Pancreas (tissue), 10 donors: ENCODE measurements around the gene ZG16. TPM values are rescaled to one million over a fixed set of nuclear protein-coding genes. Genes with fewer than 3 reads are reported as not detected.
A peak's percentile ranks its signal among the peaks of the same experiment; 100 is the strongest.

ENCODE experiments used
- ATAC-seq, 4 donors: fragments of 200-7000 bp; cut with Tn5 transposase; one replicate each; pipeline versions ENCODE4 v1.8.0 to v1.9.1; 2020; ENCODE audit warnings: mild to moderate bottlenecking in 4 of 4, moderate library complexity in 4 of 4
- DNase-seq, 6 donors: peaks; one replicate each; pipeline ENCODE4 v3.0.0-alpha.2; 2020
- FAIRE-seq: peaks from 2 replicates; lab custom pipeline; 2012; peaks lifted over from hg19 to GRCh38; lab: Jason Lieb, UNC
- H3K27ac ChIP-seq, 4 donors: fragments of 200-600 bp; sonication (generic); 1 replicate in 3 of 4; 2 replicates in 1 of 4; pipeline versions ENCODE4 v1.5.0 to v1.8.0; 2020
- H3K27me3 ChIP-seq, 4 donors: fragments of 200-600 bp; one replicate each; pipeline ENCODE4 v1.8.0; 2021
- H3K36me3 ChIP-seq, 3 donors: fragments of 200-600 bp; sonication (generic) in 1 of 3; one replicate each; pipeline versions ENCODE4 v1.5.0 to v1.8.0; 2020 to 2021
- H3K4me1 ChIP-seq, 3 donors: fragments of 200-600 bp; one replicate each; pipeline ENCODE4 v1.8.0; 2021
- H3K4me3 ChIP-seq, 4 donors: fragments of 200-600 bp; sonication (generic) in 2 of 4; one replicate each; pipeline versions ENCODE4 v1.5.0 to v1.8.0; 2020 to 2021
- H3K9me3 ChIP-seq, 4 donors: fragments of 200-600 bp; one replicate each; pipeline ENCODE4 v1.8.0; 2021
- CTCF ChIP-seq, 4 donors: fragments of 200-600 bp; sonication (generic) in 3 of 4; IDR thresholded peaks; one replicate each; pipeline versions ENCODE4 v1.5.0 to v1.8.0; 2021; ENCODE audit warnings: antibody characterized with exemption in 4 of 4
- WGBS, 2 donors: extraction: QIAGEN DNeasy Blood & Tissue Kit; methylation state at CpG; one replicate each; pipeline ENCODE4 v1.1.7; 2013; 5-methylcytosine and 5-hydroxymethylcytosine counted together
- intact Hi-C, 3 donors: fragments of 100-400 bp; cut with DNase I; formaldehyde crosslinking; loops; one replicate each; pipeline versions ENCODE4 v1.11.1 to v1.14.2; 2022
- polyA plus RNA-seq, 2 donors: library from polyadenylated mRNA; stranded (reverse); fragments of 200-250 nt; gene quantifications; one replicate each; pipeline ENCODE4 v1.2.3, GENCODE V29; 2013
- total RNA-seq, 6 donors: library from RNA; stranded (reverse); fragmentation: NEBNext Ultra II Directional in 4 of 6; extraction: Animal tissue kit (Norgen Biotek cat#: 25700) in 4 of 6; gene quantifications; one replicate each; pipeline versions ENCODE4 v1.2.1 to v1.2.4, GENCODE V29; 2021 to 2023
- donor health status: healthy with polysubstance abuse.
- donor health status: DM: no; HTN: no; CAD: no; lungs with moderate emphysema.
- donor health status: DM: no; HTN: no; CAD: no.
- donor health status: control.
- donor health status: control.
- donor health status: Bipolar disorder and iron deficiency.
- donor health status: DM: yes; HTN: yes; CAD: no.
- donor health status: DM: no; HTN: no; CAD: no.
- donor health status: DM: no; HTN: no; CAD: no.
- donor health status: DM: yes; HTN: yes; CAD: no.

The ZG16 gene
- total and polyA plus RNA-seq, 8 donors, result 0.06 to 3.1 (median 1.1) TPM

GRCh38 chr16:29826342-29826695 lies 48.3 kb downstream of the ZG16 start:
- WGBS, 2 donors, result 88 to 89% methylated on average over 3 to 5 of the region's 8 CpGs
- Histone ChIP-seq H3K4me3 (no peak overlapping the region), H3K27ac (peak overlapping the region in 3 of 4 donors; percentile 26 to 93 (median 92)), H3K27me3 (no peaks in the 10 kb centered on the region), H3K36me3 (no peaks in the 10 kb centered on the region), H3K4me1 (peaks cover 62 to 79% (median 71%) of the 10 kb centered on the region in 3 donors), H3K9me3 (no peaks in the 10 kb centered on the region)
- FAIRE-seq (no peak), DNase-seq (no peak), ATAC-seq (no peak)
- TF ChIP-seq CTCF (IDR thresholded peaks at IDR 0.05), result no peak
- intact Hi-C loops, result no loop called here

GRCh38 chr16:29830774-29831173 lies 52.7 kb downstream of the ZG16 start:
- intact Hi-C loops, result no loop called here
- FAIRE-seq (no peak), DNase-seq (peak in 2 of 6 donors; percentile 32 to 62), ATAC-seq (no peak)
- Histone ChIP-seq H3K9me3 (no peaks in the 10 kb centered on the region), H3K27me3 (no peaks in the 10 kb centered on the region), H3K4me1 (peaks cover 23 to 39% (median 39%) of the 10 kb centered on the region in 3 donors), H3K27ac (peak overlapping the region in 2 of 4 donors; percentile 74 to 79), H3K36me3 (peaks cover 6 to 22% (median 8%) of the 10 kb centered on the region in 3 donors), H3K4me3 (no peak overlapping the region)
- 93 to 97% methylated on average over 11 of the region's 11 CpGs for WGBS, 2 donors
- TF ChIP-seq CTCF (IDR thresholded peaks at IDR 0.05), result no peak

- DNase-seq, result peak; percentile 77 to 93 (median 92)
- Histone ChIP-seq H3K36me3 (peaks cover 6 to 27% (median 8%) of the 10 kb centered on the region in 3 donors), H3K4me1 (peaks cover 16 to 34% (median 32%) of the 10 kb centered on the region in 3 donors), H3K9me3 (no peaks in the 10 kb centered on the region), H3K4me3 (no peak overlapping the region), H3K27ac (peak overlapping the region in 2 of 4 donors; percentile 74 to 79), H3K27me3 (no peaks in the 10 kb centered on the region)
- TF ChIP-seq CTCF (IDR thresholded peaks at IDR 0.05), result no peak
- intact Hi-C loops, result no loop called here
- FAIRE-seq, result no peak
- WGBS, 2 donors, result 28 to 41% methylated on average over 2 of the region's 2 CpGs
- peak; percentile 82 to 90 (median 87) for ATAC-seq
These were observed 53.4 kb downstream of the ZG16 start for GRCh38 chr16:29831490-29831889.

Other genes with a start within 250 kb of the ZG16 start
- gene SPN, start 115.0 kb upstream of the ZG16 start, total RNA-seq, result 1 to 10 TPM in 3 of 6 donors, under 1 TPM in 3; 0.23 to 6.4 (median 1.3) TPM
- gene SPN, start 115.0 kb upstream of the ZG16 start, polyA plus RNA-seq, result under 1 TPM; 0.16 to 0.49 TPM
- 10 to 100 TPM; 16.3 to 29.7 (median 19.2) TPM for gene QPRT, start 99.1 kb upstream of the ZG16 start, total RNA-seq
- gene QPRT, start 99.1 kb upstream of the ZG16 start, polyA plus RNA-seq, result 10 to 100 TPM in 1 of 2 donors, 1 to 10 TPM in 1; 8.2 to 15.1 TPM
- gene C16orf54, start 32.3 kb upstream of the ZG16 start, total RNA-seq, result 1 to 10 TPM in 2 of 6 donors, under 1 TPM in 3, not detected in 1; 0.24 to 1.5 (median 0.61) TPM
- gene C16orf54, start 32.3 kb upstream of the ZG16 start, polyA plus RNA-seq, result under 1 TPM; 0.23 to 0.26 TPM
- 10 to 100 TPM in 4 of 6 donors, 1 to 10 TPM in 2; 7.7 to 17.4 (median 11.0) TPM for gene KIF22, start 12.5 kb downstream of the ZG16 start, total RNA-seq
- gene KIF22, start 12.5 kb downstream of the ZG16 start, polyA plus RNA-seq, result 10 to 100 TPM; 43.1 to 51.2 TPM
- gene MAZ, start 28.3 kb downstream of the ZG16 start, total RNA-seq, result 100 to 1,000 TPM in 1 of 6 donors, 10 to 100 TPM in 5; 84.8 to 122 (median 96.2) TPM
- 100 to 1,000 TPM in 1 of 2 donors, 10 to 100 TPM in 1; 94.1 to 107 TPM for gene MAZ, start 28.3 kb downstream of the ZG16 start, polyA plus RNA-seq
- 1 to 10 TPM in 1 of 6 donors, under 1 TPM in 5; 0.35 to 1.2 (median 0.45) TPM for gene PRRT2, start 33.9 kb downstream of the ZG16 start, total RNA-seq
- gene PRRT2, start 33.9 kb downstream of the ZG16 start, polyA plus RNA-seq, result 1 to 10 TPM; 2.6 to 3.2 TPM
- 10 to 100 TPM in 3 of 6 donors, 1 to 10 TPM in 3; 8.1 to 14.5 (median 10.4) TPM for gene PAGR1, start 37.9 kb downstream of the ZG16 start, total RNA-seq
- gene PAGR1, start 37.9 kb downstream of the ZG16 start, polyA plus RNA-seq, result 10 to 100 TPM; 34.5 to 34.7 TPM
- 100 to 1,000 TPM in 2 of 6 donors, 10 to 100 TPM in 4; 58.8 to 123 (median 77.5) TPM for gene MVP, start 42.2 kb downstream of the ZG16 start, total RNA-seq
- gene MVP, start 42.2 kb downstream of the ZG16 start, polyA plus RNA-seq, result 100 to 1,000 TPM; 119 to 179 TPM
- 10 to 100 TPM; 31.9 to 50.9 (median 37.3) TPM for gene CDIPT, start 85.0 kb downstream of the ZG16 start, total RNA-seq
- 10 to 100 TPM; 52.7 to 69.8 TPM for gene CDIPT, start 85.0 kb downstream of the ZG16 start, polyA plus RNA-seq
- 10 to 100 TPM; 14.7 to 29.4 (median 18.3) TPM for gene SEZ6L2, start 121.3 kb downstream of the ZG16 start, total RNA-seq
- gene SEZ6L2, start 121.3 kb downstream of the ZG16 start, polyA plus RNA-seq, result 10 to 100 TPM; 12.6 to 38.8 TPM
- gene ASPHD1, start 122.2 kb downstream of the ZG16 start, total RNA-seq, result 10 to 100 TPM in 1 of 6 donors, 1 to 10 TPM in 5; 3.8 to 11.2 (median 7.1) TPM
- 10 to 100 TPM; 11.9 to 21.2 TPM for gene ASPHD1, start 122.2 kb downstream of the ZG16 start, polyA plus RNA-seq
- gene KCTD13, start 148.0 kb downstream of the ZG16 start, total RNA-seq, result 10 to 100 TPM in 1 of 6 donors, 1 to 10 TPM in 5; 7.7 to 15.8 (median 9.0) TPM
- 10 to 100 TPM; 19.3 to 20.5 TPM for gene KCTD13, start 148.0 kb downstream of the ZG16 start, polyA plus RNA-seq
- 10 to 100 TPM; 58.3 to 79.8 (median 68.1) TPM for gene TMEM219, start 183.8 kb downstream of the ZG16 start, total RNA-seq
- gene TMEM219, start 183.8 kb downstream of the ZG16 start, polyA plus RNA-seq, result 100 to 1,000 TPM; 112 to 114 TPM
- gene TAOK2, start 195.6 kb downstream of the ZG16 start, total RNA-seq, result 10 to 100 TPM; 13.5 to 26.1 (median 16.1) TPM
- gene TAOK2, start 195.6 kb downstream of the ZG16 start, polyA plus RNA-seq, result 10 to 100 TPM; 28.7 to 41.1 TPM
- gene HIRIP3, start 217.4 kb downstream of the ZG16 start, total RNA-seq, result 1 to 10 TPM; 4.4 to 9.5 (median 6.2) TPM
- 10 to 100 TPM in 1 of 2 donors, 1 to 10 TPM in 1; 9.5 to 16.8 TPM for gene HIRIP3, start 217.4 kb downstream of the ZG16 start, polyA plus RNA-seq
- gene INO80E, start 218.0 kb downstream of the ZG16 start, total RNA-seq, result 10 to 100 TPM; 24.0 to 46.8 (median 30.1) TPM
- gene INO80E, start 218.0 kb downstream of the ZG16 start, polyA plus RNA-seq, result 100 to 1,000 TPM in 1 of 2 donors, 10 to 100 TPM in 1; 51.0 to 113 TPM
- 1 to 10 TPM in 1 of 6 donors, under 1 TPM in 5; 0.19 to 1.9 (median 0.40) TPM for gene DOC2A, start 232.8 kb downstream of the ZG16 start, total RNA-seq
- 1 to 10 TPM; 2.6 to 4.4 TPM for gene DOC2A, start 232.8 kb downstream of the ZG16 start, polyA plus RNA-seq
- not detected for gene C16orf92, start 244.9 kb downstream of the ZG16 start, total RNA-seq
- not detected for gene C16orf92, start 244.9 kb downstream of the ZG16 start, polyA plus RNA-seq